ENCODE measurements around the gene CNTNAP1.
A peak's percentile ranks its signal among the peaks of the same experiment; 100 is the strongest.

CNTNAP1 gene

DNA sequence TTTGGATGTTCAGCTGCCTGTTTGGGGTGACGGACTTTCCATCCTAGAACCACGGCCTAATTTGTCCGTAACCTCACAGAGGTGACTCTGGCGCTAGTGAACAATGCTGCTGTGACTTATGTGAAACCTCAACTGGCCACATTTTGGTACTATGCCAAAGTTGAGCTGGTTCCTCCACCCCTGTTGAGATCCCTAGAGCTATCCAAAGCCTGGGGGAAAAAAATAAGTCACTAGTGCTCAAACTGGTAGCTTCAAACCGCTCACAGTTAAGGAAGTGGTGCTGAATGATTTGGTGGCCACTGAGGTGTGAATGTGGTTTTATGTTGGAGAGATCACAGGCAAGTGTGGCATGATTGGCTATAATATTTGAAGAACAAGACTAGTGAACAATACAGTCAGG, 34.6 kb upstream of the CNTNAP1 start:
- TF ChIP-seq, protein P1, sequence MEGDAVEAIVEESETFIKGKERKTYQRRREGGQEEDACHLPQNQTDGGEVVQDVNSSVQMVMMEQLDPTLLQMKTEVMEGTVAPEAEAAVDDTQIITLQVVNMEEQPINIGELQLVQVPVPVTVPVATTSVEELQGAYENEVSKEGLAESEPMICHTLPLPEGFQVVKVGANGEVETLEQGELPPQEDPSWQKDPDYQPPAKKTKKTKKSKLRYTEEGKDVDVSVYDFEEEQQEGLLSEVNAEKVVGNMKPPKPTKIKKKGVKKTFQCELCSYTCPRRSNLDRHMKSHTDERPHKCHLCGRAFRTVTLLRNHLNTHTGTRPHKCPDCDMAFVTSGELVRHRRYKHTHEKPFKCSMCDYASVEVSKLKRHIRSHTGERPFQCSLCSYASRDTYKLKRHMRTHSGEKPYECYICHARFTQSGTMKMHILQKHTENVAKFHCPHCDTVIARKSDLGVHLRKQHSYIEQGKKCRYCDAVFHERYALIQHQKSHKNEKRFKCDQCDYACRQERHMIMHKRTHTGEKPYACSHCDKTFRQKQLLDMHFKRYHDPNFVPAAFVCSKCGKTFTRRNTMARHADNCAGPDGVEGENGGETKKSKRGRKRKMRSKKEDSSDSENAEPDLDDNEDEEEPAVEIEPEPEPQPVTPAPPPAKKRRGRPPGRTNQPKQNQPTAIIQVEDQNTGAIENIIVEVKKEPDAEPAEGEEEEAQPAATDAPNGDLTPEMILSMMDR (IDR thresholded peaks at IDR 0.05; ENCODE audit: unreplicated experiment in 3 of 3) = no peak
- H3K36me3 Mint-ChIP-seq (ENCODE audit: low read depth) = no peaks in the 10 kb centered on the region
- H3K27me3 Mint-ChIP-seq (ENCODE audit: low read depth) = peaks cover 2% of the 10 kb centered on the region
- no peaks in the 10 kb centered on the region for H3K4me1 Mint-ChIP-seq
- no peak overlapping the region for H3K27ac Mint-ChIP-seq
- H3K4me3 Mint-ChIP-seq = no peak overlapping the region
- H3K9me3 Mint-ChIP-seq = no peaks in the 10 kb centered on the region

DNA sequence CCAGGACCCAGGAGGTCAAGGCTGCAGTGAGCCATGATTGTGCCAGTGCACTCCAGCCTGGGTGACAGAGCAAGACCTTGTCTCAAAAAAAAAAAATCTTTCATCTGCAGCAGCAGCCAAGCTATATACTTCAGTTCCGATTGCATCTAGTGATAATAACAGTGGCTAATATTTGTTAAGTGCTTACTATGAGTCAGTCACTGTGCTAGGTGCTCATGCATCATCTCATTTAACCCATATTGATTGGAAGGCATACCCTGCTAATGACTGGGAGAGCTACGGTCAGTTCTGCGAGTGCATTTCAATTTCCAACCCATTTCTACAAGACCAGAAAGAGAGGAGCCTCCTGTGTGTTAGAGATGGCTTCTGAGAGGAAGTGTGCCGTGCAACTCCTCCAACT, 30.9 kb upstream of the CNTNAP1 start:
- Mint-ChIP-seq H3K9me3 (no peaks in the 10 kb centered on the region), H3K27ac (peak overlapping the region; percentile 29 to 79 (median 34)), H3K36me3 (ENCODE audit: low read depth) (no peaks in the 10 kb centered on the region), H3K27me3 (ENCODE audit: low read depth) (no peaks in the 10 kb centered on the region), H3K4me3 (peak overlapping the region in 1 of 3 experiments; percentile 47), H3K4me1 (peaks cover 16% of the 10 kb centered on the region)
- TF ChIP-seq, protein P1 (IDR thresholded peaks at IDR 0.05; ENCODE audit: unreplicated experiment in 3 of 3) = no peak

DNA sequence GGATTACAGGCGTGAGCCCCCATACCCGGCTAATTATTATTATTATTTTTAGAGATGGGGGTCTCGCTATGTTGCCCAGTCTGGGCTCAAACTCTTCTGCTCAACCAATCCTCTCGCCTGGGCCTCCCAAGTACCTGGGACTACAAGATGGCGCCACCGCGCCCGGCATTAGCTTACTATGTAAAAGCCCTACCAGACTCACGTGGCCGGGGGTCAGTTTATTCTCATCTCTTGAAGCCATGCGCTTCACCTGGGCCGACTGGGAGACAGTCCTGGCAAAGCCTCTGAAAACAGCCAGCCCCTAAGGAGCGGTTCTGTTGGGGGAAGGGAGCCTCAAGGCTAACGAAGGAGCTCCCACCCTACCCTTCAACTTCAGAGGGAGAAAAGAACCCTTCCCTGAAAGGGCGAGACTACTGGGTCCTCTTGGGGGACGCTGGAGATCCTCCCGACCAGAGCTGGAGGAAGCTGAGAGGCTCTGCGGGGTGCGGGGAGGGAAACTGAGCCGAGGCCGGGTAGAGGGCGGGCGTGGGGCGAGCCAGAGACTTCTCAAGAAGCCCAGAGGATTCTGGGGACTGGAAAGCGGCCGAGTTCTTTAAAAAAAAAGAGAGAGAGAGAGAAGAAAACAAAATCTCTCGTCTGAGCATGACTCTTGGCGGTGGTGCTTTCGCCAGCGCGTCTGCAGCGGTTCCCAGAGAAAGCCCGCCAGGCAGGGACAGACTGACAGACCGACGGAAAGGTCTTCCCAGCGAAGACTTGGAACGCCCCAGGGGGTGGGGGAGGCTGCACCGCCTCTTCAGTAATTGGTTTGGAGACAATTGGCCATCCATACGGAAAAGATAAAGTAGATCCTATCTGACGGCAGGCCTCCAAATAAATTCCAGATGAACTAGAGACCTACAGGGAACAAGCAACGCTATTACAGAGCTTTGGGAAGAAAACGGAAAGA, 28.9 kb upstream of the CNTNAP1 start:
- H3K27me3 Mint-ChIP-seq (ENCODE audit: low read depth) = no peaks in the 10 kb centered on the region
- peaks cover 20% of the 10 kb centered on the region for H3K4me1 Mint-ChIP-seq
- H3K9me3 Mint-ChIP-seq = no peaks in the 10 kb centered on the region
- TF ChIP-seq, protein P1 (IDR thresholded peaks at IDR 0.05; ENCODE audit: unreplicated experiment in 3 of 3) = no peak
- H3K36me3 Mint-ChIP-seq (ENCODE audit: low read depth) = no peaks in the 10 kb centered on the region
- H3K27ac Mint-ChIP-seq = peak overlapping the region; percentile 95 to 99 (median 98)
- H3K4me3 Mint-ChIP-seq = peak overlapping the region; percentile 74 to 84 (median 81)

DNA sequence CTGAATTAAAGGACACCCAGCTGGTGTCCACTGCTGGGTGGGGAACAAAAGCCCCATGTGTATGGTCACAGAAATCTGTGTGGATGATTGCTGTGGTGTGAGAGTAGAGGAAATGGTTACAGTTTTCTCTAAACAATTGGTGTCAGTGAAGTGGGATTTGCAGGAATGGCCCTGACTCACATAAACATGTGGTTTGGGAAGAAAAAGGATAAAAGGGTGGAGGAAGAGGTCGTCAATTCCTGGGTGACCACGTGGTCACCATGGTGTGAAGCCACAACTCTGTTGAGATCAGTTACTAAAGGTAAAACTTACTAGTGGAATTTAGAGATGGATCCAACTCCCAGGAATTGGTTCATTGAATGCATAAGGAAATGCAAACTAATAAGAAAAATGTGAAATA, 26.8 kb upstream of the CNTNAP1 start:
- H3K27ac Mint-ChIP-seq = peak overlapping the region in 2 of 3 experiments; percentile 1 to 10
- peaks cover 3% of the 10 kb centered on the region for H3K27me3 Mint-ChIP-seq (ENCODE audit: low read depth)
- H3K4me1 Mint-ChIP-seq = peaks cover 30% of the 10 kb centered on the region
- no peaks in the 10 kb centered on the region for H3K9me3 Mint-ChIP-seq
- H3K4me3 Mint-ChIP-seq = peak overlapping the region in 2 of 3 experiments; percentile 24 to 35
- H3K36me3 Mint-ChIP-seq (ENCODE audit: low read depth) = peaks cover 3% of the 10 kb centered on the region
- TF ChIP-seq, protein P1 (IDR thresholded peaks at IDR 0.05; ENCODE audit: unreplicated experiment in 3 of 3) = no peak

DNA sequence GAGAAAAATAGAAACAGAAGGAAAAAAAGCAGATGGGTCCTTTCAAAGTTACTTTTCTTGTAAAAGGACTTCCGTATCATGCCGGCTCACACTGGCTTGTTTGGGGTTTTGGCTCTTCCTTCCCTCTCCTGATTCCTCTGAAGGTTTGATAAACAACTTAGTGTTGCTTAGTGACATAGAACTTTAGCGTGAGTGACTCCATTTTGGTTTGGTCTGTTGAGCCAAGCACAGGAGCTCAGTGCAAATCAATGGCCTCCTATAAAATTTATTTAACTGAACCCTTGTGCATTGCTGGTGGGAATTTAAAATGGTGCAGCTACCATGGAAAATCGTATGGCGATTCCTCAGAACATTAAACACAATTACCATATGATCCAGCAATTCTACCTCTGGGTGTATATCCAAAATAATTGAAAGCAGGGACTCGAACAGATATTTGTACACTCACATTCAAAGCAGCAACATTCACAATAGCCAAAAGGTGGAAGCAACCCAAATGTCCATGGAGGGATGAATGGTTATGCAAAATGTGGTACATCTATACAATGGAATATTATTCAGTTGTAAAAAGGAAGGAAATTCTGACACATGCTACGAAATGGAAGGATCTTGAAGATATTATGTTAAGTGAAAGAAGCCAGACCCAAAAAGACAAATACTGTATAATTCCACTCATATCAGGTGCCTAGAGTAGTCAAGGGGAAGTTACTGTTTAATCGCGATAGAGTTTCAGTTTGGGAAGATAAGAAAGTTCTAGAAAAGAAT, 24.3 kb upstream of the CNTNAP1 start:
- TF ChIP-seq, protein P1 (IDR thresholded peaks at IDR 0.05; ENCODE audit: unreplicated experiment in 3 of 3) = no peak
- Mint-ChIP-seq H3K4me3 (peak overlapping the region; percentile 75 to 93 (median 91)), H3K27ac (peak overlapping the region; percentile 65 to 84 (median 70)), H3K4me1 (peaks cover 33% of the 10 kb centered on the region), H3K36me3 (ENCODE audit: low read depth) (peaks cover 11% of the 10 kb centered on the region), H3K27me3 (ENCODE audit: low read depth) (peaks cover 4% of the 10 kb centered on the region), H3K9me3 (no peaks in the 10 kb centered on the region)

All from nephron (organoid).